HFF-Myc (cell line): ENCODE measurements around the gene CNTN1.

Experiments used
- DNase-seq: peaks from one replicate; pipeline ENCODE4 v3.0.0-alpha.2; 2011; ENCODE audit warnings: low read depth; ENCODE audit errors: extremely low read depth
- H3K4me3 ChIP-seq: replicated peaks from 2 replicates; pipeline ENCODE4 v1.5.1; 2011; ENCODE audit warnings: low read depth, mild to moderate bottlenecking, control low read depth, low read length
- TF ChIP-seq, protein P1 (sequence below): IDR thresholded peaks from 2 replicates; pipeline ENCODE4 v1.5.1; 2012; ENCODE audit warnings: mild to moderate bottlenecking, low read depth, low read length, control low read depth; ENCODE audit errors: missing control alignments

Gene CNTN1

DNA sequence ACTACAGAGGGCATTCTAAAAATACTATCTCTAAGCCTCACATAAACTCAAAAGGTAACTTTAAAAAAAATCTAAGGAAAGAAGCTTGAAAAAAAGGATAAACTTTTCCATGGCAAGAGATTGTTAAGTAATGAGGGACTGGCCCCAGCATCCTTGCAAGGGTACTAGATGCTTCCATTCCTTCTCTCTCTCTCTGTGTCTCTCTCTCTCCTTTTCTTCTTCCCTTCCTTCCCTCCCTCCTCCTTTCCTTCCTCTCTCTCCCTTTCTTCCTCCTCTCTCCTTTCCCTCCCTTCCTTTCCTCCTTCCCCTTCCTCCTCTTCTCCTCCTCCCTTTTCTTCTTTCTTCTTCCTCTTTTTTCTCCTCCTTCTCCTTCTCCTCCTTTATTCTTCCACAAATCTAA, 23.8 kb downstream of the CNTN1 start:
- no peak overlapping the region for H3K4me3 ChIP-seq
- DNase-seq, result no peak
- TF ChIP-seq, protein P1, sequence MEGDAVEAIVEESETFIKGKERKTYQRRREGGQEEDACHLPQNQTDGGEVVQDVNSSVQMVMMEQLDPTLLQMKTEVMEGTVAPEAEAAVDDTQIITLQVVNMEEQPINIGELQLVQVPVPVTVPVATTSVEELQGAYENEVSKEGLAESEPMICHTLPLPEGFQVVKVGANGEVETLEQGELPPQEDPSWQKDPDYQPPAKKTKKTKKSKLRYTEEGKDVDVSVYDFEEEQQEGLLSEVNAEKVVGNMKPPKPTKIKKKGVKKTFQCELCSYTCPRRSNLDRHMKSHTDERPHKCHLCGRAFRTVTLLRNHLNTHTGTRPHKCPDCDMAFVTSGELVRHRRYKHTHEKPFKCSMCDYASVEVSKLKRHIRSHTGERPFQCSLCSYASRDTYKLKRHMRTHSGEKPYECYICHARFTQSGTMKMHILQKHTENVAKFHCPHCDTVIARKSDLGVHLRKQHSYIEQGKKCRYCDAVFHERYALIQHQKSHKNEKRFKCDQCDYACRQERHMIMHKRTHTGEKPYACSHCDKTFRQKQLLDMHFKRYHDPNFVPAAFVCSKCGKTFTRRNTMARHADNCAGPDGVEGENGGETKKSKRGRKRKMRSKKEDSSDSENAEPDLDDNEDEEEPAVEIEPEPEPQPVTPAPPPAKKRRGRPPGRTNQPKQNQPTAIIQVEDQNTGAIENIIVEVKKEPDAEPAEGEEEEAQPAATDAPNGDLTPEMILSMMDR, result no peak

DNA sequence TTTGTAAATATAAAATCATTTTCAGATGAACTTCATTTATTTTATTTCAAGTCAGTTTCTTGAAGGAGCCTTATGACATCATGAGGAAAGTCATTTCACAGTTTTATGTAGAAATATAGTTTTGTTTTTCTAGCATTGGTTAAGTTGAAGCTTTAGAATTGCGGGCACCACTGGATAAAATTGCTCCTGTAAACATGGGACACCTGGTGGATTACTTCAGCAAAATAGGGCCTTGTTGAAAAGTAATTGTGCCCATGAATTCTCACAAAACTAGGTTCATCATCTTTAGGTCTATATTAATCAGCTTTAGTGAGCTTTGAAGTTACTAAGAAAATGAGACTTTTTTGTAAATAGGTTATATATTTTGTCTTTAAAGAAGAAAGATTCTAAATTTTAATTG, 25.3 kb downstream of the CNTN1 start:
- TF ChIP-seq, protein P1, result no peak
- no peak overlapping the region for H3K4me3 ChIP-seq
- DNase-seq, result no peak

DNA sequence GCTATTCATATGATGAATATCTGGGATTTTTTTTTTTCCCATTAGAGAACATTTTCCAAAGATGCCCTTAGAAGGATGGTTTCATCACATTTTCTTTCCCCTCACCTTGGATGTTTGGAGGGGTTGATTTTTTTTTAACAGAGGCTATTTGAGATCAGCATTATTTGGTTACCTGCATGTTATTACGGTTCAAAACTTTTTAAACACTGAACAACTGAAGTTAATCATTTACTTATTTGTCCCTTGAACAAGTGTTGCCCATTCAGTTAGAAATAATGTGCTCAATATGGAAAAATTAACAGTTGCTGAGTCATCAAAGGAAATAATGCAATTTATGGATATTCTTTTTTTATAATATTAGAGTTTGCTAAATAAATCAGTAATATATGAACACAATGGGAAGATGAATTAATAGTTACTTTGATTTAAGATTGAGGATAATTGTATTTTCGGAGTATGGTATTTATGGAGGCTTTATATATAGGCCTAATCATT, 26.7 kb downstream of the CNTN1 start:
- no peak for DNase-seq
- TF ChIP-seq, protein P1, result no peak
- H3K4me3 ChIP-seq, result no peak overlapping the region

DNA sequence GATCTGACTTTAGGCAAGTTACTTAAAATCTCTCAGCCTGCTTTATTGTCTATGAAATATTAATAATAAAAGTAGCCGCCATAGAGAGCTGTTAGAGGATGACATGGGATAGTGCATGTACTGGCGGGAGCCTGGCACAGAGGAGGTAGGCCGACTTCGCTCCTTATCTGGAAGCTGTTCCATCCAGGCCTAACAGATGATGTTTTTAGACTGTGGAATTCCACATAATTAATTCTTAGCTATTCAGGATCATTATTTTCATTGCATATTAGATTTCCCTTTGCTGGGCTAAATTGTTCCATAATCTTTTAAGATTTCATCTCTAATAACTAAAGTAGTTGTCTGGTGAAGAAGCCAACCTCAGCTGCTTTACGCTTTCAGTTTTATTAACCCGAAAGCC, 30.8 kb downstream of the CNTN1 start:
- no peak for DNase-seq
- TF ChIP-seq, protein P1, result no peak
- H3K4me3 ChIP-seq, result no peak overlapping the region

DNA sequence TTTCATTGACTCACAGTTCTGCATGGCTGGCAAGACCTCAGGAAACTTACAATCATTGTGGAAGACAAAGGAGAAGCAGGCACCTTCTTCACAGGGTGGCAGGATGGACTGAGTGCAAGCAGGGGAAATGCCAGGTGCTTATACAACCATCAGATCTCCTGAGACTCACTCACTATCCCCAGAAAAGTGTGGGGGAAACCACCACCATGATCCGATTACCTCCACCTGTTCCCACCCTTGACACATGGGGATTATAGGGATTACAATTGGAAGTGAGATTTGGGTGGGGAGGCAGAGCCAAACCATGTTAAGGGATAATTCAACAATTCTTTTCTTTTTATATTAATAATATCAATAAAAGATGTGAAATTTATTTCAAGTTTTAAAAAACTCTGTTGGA, 34.1 kb downstream of the CNTN1 start:
- no peak overlapping the region for H3K4me3 ChIP-seq
- no peak for DNase-seq

DNA sequence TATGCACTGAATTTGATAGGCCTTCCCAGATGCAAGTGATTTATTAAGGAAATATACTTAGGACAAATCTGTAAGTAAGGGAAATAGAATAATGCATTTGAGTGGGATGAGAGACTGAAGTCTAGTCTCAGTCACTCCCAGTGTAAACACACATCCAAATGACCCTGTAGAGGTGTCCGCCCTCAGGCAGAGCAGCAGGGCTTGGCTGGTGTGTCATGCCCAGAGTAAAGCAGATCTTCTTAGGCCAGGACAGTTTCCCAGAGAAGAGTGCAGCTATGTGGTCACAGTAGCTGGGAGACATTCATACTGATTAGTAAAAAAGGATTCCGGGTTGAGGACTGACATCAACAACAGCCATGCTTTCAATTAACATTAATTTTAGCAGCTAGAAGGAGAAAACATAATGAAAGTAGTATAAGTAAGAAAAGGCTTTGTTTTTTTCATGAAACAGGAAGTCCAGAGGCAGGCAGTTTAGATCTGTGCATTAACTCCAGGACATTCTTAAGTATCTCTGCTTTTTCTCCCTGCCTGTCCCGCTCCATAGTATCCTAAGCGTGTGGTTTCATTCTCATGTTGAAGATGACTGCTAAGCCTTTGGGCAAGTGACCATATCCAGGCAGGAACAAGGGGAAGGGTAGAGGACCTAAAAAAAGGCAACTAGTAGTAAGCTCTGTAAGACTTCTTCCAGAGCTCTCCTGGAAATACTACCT, 35.7 kb downstream of the CNTN1 start:
- no peak for DNase-seq
- H3K4me3 ChIP-seq, result no peak overlapping the region
- TF ChIP-seq, protein P1, result no peak

More for the DNA sequence above, 34.1 kb downstream of the CNTN1 start:
- TF ChIP-seq, protein P1, result no peak
